HepG2 (cell line): ENCODE measurements around the gene CEACAM21. TPM values are rescaled to one million over a fixed set of nuclear protein-coding genes. Genes with fewer than 3 reads are reported as not detected.

Experiments
- ATAC-seq: fragments of 200-7000 bp; cut with Tn5 transposase; 3 replicates; pipeline ENCODE4 v1.9.1; 2020; ENCODE audit warnings: mild to moderate bottlenecking, moderate library complexity
- BruUV-seq: library from RNA; stranded (reverse); fragments of 400-500 nt; replicated peaks from 2 replicates; lab custom pipeline; 2021; lab: Mats Ljungman, UMichigan
- CTCF ChIA-PET: fragments of 300-600 bp; formaldehyde crosslinking; extraction: SDS; loops from one replicate; lab custom pipeline; 2021; ENCODE audit warnings: low total read pairs, inconsistent platforms, low intra/inter-chr PET ratio; lab: Yijun Ruan, JAX
- POLR2A ChIA-PET: fragments of 350-600 bp; sonication (Branson Sonifier 250); formaldehyde crosslinking; loops from one replicate; lab custom pipeline; 2020; ENCODE audit warnings: antibody characterized with exemption, inconsistent platforms; lab: Yijun Ruan, JAX
- DNase-seq: peaks from one replicate; pipeline ENCODE4 v3.0.0-alpha.2; 2015; ENCODE audit warnings: low spot score
- FAIRE-seq: peaks from 3 replicates; lab custom pipeline; 2011; peaks lifted over from hg19 to GRCh38; lab: Jason Lieb, UNC
- H2AFZ ChIP-seq: one replicate; pipeline ENCODE4 v1.6.1; 2011; ENCODE audit warnings: low read length, inconsistent platforms
- H3K27ac ChIP-seq: fragments of 300-600 bp; 3 replicates; pipeline ENCODE4 v1.8.0; 2011; ENCODE audit warnings: mixed run types, mild to moderate bottlenecking, mixed read lengths, low read length, inconsistent platforms; ENCODE audit not compliant: insufficient read depth; ENCODE audit errors: extremely low read length
- H3K27me3 ChIP-seq, 2 experiments: fragments of 200-600 bp in 1 of 2; 2 replicates in 1 of 2; 3 replicates in 1 of 2; pipeline versions ENCODE4 v1.6.0 to v1.8.0; 2011; ENCODE audit warnings: low read length in 2 of 2, mild to moderate bottlenecking in 2 of 2, moderate library complexity in 2 of 2, inconsistent platforms in 1 of 2; ENCODE audit not compliant: insufficient read depth in 2 of 2, control insufficient read depth in 1 of 2
- H3K36me3 ChIP-seq, 2 experiments: fragments of 200-600 bp in 1 of 2; replicated peaks in 1 of 2; 2 replicates in 1 of 2; 3 replicates in 1 of 2; pipeline versions ENCODE4 v1.5.1 to v1.8.0; 2011; ENCODE audit warnings: low read length in 2 of 2, inconsistent platforms in 1 of 2; ENCODE audit not compliant: insufficient read depth in 2 of 2, control insufficient read depth in 1 of 2
- H3K4me1 ChIP-seq: 2 replicates; pipeline ENCODE4 v1.5.1; 2012; ENCODE audit warnings: low read length, inconsistent platforms; ENCODE audit not compliant: insufficient read depth
- H3K4me2 ChIP-seq: 2 replicates; pipeline ENCODE4 v1.6.0; 2011; ENCODE audit warnings: low read depth, low read length, inconsistent platforms
- H3K4me3 ChIP-seq, 3 experiments: fragments of 200-600 bp in 1 of 3; sonication (generic), shearing (Covaris generic) in 1 of 3; replicated peaks in 1 of 3; 2 replicates each; pipeline ENCODE4 v1.5.1; 2011 to 2016; ENCODE audit warnings: low read length in 3 of 3, inconsistent platforms in 2 of 3, low read depth in 2 of 3, mild to moderate bottlenecking in 2 of 3, control low read depth in 1 of 3, mixed read lengths in 1 of 3; ENCODE audit not compliant: insufficient read depth in 1 of 3
- H3K79me2 ChIP-seq: one replicate; pipeline ENCODE4 v1.6.1; 2011; ENCODE audit warnings: low read length, inconsistent platforms; ENCODE audit not compliant: insufficient read depth
- H3K9ac ChIP-seq: 2 replicates; pipeline ENCODE4 v1.6.0; 2011; ENCODE audit warnings: mild to moderate bottlenecking, low read depth, low read length, inconsistent platforms; ENCODE audit not compliant: insufficient read depth
- H3K9me3 ChIP-seq: 2 replicates; pipeline ENCODE4 v1.5.1; 2012; ENCODE audit warnings: mild to moderate bottlenecking, low read length
- H4K20me1 ChIP-seq: 2 replicates; pipeline ENCODE4 v1.6.0; 2011; ENCODE audit warnings: inconsistent platforms, mild to moderate bottlenecking, low read length, moderate library complexity; ENCODE audit not compliant: insufficient read depth
- ATM ChIP-seq: fragments of 450-650 bp; IDR thresholded peaks from 2 replicates; pipeline ENCODE4 v1.7.1; 2017; ENCODE audit warnings: mild to moderate bottlenecking, borderline replicate concordance
- CHD4 ChIP-seq: fragments of 200-600 bp; sonication (generic); IDR thresholded peaks from 2 replicates; pipeline ENCODE4 v1.7.0; 2017; ENCODE audit warnings: mild to moderate bottlenecking, low read length, borderline replicate concordance
- DNMT1 ChIP-seq: sonication (generic); formaldehyde crosslinking; IDR thresholded peaks from 2 replicates; pipeline ENCODE4 v1.5.1; 2020; ENCODE audit warnings: mild to moderate bottlenecking, missing genetic modification reagents
- ETS1 ChIP-seq: sonication (generic); formaldehyde crosslinking; IDR thresholded peaks from 2 replicates; pipeline ENCODE4 v1.4.0; 2020; ENCODE audit warnings: missing genetic modification reagents
- ZFP36 ChIP-seq: fragments of 150-350 bp; IDR thresholded peaks from 2 replicates; pipeline ENCODE4 v1.6.1; 2018; ENCODE audit warnings: borderline replicate concordance, low read length, low read depth; ENCODE audit not compliant: partially characterized antibody
- ZNF703 ChIP-seq: sonication (generic); formaldehyde crosslinking; IDR thresholded peaks from 2 replicates; pipeline ENCODE4 v1.5.1; 2020; ENCODE audit warnings: missing genetic modification reagents, mild to moderate bottlenecking, moderate library complexity, borderline replicate concordance
- WGBS: methylation state at CpG from one replicate; pipeline ENCODE4 v1.1.6; 2017; ENCODE audit warnings: low lambda C conversion rate; 5-methylcytosine and 5-hydroxymethylcytosine counted together
- in situ Hi-C: cut with HindIII; loops from 2 replicates; pipeline ENCODE4 v1.10.0; 2017; ENCODE audit warnings: low pct_unique_long_range_greater_than_20kb; ENCODE audit not compliant: extremely low pct_ligation_motif_present
- intact Hi-C: fragments of 100-400 bp; cut with micrococcal nuclease; formaldehyde crosslinking; loops from one replicate; pipeline ENCODE4 v1.10.0; 2022; ENCODE audit not compliant: unreplicated experiment
- polyA plus RNA-seq, 8 experiments: library from polyadenylated mRNA; depleted of rRNA in 3 of 8; stranded (reverse) in 7 of 8; unstranded in 1 of 8; fragments of >200 nt; fragmentation: Illumina TruSeq in 4 of 8; extraction: Trizol in 4 of 8; gene quantifications; 2 replicates each; pipeline versions ENCODE4 v1.2.1 to v1.2.3, GENCODE V29; 2011 to 2016; ENCODE audit warnings: low read depth in 4 of 8, missing spikeins in 1 of 8, mixed read lengths in 1 of 8; ENCODE audit not compliant: insufficient read depth in 1 of 8
- total RNA-seq, 5 experiments: library from RNA; depleted of rRNA; stranded (reverse); fragments of >200 nt; fragmentation: Illumina TruSeq; extraction: Trizol; gene quantifications; 2 replicates each; pipeline ENCODE4 v1.2.3, GENCODE V29; 2016; ENCODE audit warnings: low read depth in 1 of 5
- TF ChIP-seq, protein P1 (sequence below), 2 experiments: IDR thresholded peaks; 2 replicates each; pipeline ENCODE4 v1.6.1; 2011 to 2012; ENCODE audit warnings: low read length in 2 of 2, borderline replicate concordance in 1 of 2, low read depth in 1 of 2, mild to moderate bottlenecking in 1 of 2, moderate library complexity in 1 of 2

The CEACAM21 gene
- total and polyA plus RNA-seq, 2 of the 13 experiments (the other 11 are each of a cell fraction or from before 2014, with no cell fraction given) = 0.05 TPM; not detected in 1

DNA sequence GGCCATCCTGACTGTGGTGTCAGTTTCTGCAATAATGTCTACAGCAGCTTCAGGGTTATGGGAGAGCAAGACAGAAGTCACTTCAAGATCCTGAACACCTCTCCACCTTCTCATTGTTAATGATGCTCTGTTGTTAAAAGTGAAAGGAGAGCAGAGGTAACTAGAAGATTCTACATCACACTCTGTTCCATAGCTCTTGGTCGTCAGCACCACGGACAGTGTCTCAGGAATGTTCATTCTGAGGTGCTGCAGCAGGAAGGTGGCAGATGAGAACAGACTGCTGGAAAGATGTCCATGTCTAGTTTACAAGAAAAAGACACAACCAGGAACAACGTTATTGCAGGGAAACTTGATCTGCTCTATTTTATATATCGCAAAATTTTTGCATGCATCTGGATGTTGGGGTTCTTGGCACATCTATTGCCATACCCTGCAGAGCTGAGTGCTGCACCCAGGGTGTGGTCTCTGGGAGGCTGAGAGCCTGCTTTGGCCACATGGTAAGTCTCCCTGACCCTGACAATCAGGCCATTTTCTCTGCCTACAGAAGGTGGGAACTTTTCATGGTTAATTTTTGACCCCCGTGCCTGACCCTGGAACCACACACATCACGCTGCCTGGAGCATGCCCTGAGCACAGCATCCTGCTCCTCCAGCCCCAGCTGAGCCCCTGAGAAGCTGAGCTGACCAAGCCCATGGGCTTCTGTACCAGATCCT, 12.7 kb downstream of the CEACAM21 start (continued):
- TF ChIP-seq, protein P1, sequence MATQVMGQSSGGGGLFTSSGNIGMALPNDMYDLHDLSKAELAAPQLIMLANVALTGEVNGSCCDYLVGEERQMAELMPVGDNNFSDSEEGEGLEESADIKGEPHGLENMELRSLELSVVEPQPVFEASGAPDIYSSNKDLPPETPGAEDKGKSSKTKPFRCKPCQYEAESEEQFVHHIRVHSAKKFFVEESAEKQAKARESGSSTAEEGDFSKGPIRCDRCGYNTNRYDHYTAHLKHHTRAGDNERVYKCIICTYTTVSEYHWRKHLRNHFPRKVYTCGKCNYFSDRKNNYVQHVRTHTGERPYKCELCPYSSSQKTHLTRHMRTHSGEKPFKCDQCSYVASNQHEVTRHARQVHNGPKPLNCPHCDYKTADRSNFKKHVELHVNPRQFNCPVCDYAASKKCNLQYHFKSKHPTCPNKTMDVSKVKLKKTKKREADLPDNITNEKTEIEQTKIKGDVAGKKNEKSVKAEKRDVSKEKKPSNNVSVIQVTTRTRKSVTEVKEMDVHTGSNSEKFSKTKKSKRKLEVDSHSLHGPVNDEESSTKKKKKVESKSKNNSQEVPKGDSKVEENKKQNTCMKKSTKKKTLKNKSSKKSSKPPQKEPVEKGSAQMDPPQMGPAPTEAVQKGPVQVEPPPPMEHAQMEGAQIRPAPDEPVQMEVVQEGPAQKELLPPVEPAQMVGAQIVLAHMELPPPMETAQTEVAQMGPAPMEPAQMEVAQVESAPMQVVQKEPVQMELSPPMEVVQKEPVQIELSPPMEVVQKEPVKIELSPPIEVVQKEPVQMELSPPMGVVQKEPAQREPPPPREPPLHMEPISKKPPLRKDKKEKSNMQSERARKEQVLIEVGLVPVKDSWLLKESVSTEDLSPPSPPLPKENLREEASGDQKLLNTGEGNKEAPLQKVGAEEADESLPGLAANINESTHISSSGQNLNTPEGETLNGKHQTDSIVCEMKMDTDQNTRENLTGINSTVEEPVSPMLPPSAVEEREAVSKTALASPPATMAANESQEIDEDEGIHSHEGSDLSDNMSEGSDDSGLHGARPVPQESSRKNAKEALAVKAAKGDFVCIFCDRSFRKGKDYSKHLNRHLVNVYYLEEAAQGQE (IDR thresholded peaks at IDR 0.05; ENCODE audit: borderline replicate concordance in 1 of 2, low read depth in 1 of 2, low read length in 2 of 2) = peak; percentile 92 to 97
- no peak for TF ChIP-seq ZNF703 (CRISPR knock-in tag)
- no peak for TF ChIP-seq ETS1 (CRISPR knock-in tag)

- no peak for DNase-seq
- Histone ChIP-seq H3K4me3 (no peak overlapping the region), H3K36me3 (no peaks in the 10 kb centered on the region), H3K79me2 (no peaks in the 10 kb centered on the region), H2AFZ (no peak overlapping the region), H3K9ac (no peak overlapping the region), H3K9me3 (no peaks in the 10 kb centered on the region), H4K20me1 (no peaks in the 10 kb centered on the region; the same call in 1 of the 2 replicates), H3K4me2 (no peak overlapping the region), H3K4me1 (no peaks in the 10 kb centered on the region), H3K27me3 (no peaks in the 10 kb centered on the region), H3K27ac (no peak overlapping the region)
- BruUV-seq = no TSS peak
- ChIA-PET POLR2A (no interaction called here), CTCF (no interaction called here)
- no peak for TF ChIP-seq ATM
- no peak for TF ChIP-seq CHD4
- no peak for TF ChIP-seq DNMT1 (CRISPR knock-in tag)
- TF ChIP-seq ZFP36 = no peak
- WGBS = 0% methylated on average over 1 of the region's 2 CpGs
- intact Hi-C loops (no loop called here), in situ Hi-C loops (no loop called here)
- no peak for FAIRE-seq
- no peak for ATAC-seq
Measured at GRCh38 chr19:41589371-41589770, 13.4 kb downstream of the CEACAM21 start.
